Measurements from ENCODE around the gene GJD4. TPM values are rescaled to one million over a fixed set of nuclear protein-coding genes. Genes with fewer than 3 reads are reported as not detected.

The GJD4 gene
- total RNA-seq, 1 experiment from 2014 or later = not detected

DNA sequence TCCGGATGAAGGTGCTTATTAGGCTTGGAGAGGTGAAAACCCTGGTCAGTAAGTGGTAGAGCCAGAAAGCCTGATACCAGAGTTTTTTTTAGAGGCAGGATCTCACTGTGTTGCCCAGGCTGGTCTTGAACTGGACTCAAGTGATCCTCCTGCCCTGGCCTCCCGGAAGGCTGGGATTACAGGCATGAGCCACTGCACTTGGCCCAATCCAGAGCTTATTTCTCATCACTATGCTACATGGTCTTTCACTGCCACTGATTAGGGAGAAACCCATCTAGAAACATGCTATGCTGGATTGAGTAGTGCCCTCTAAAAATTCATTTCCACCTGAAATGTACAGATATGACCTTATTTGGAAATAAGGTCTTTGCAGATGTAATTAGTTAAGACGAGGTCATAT, 28.4 kb upstream of the GJD4 start:
- Histone ChIP-seq H3K4me3 (no peak overlapping the region), H3K27me3 (ENCODE audit: insufficient read depth, low read depth) (no peaks in the 10 kb centered on the region), H3K27ac (no peak overlapping the region), H2AFZ (no peak overlapping the region), H4K20me1 (ENCODE audit: insufficient read depth) (no peaks in the 10 kb centered on the region), H3K9me2 (ENCODE audit: insufficient read depth) (no peaks in the 10 kb centered on the region), H3F3A (ENCODE audit: insufficient read depth, low read depth) (no peaks in the 10 kb centered on the region), H3K36me3 (ENCODE audit: low read depth) (no peaks in the 10 kb centered on the region), H3K4me2 (no peak overlapping the region), H3K4me1 (replicated peaks; ENCODE audit: insufficient read depth) (no peaks in the 10 kb centered on the region), H3K79me2 (ENCODE audit: low read depth) (no peaks in the 10 kb centered on the region), H3K9me3 (ENCODE audit: insufficient read depth, low read depth) (no peaks in the 10 kb centered on the region)
- intact Hi-C loops (cut with micrococcal nuclease; ENCODE audit: unreplicated experiment) = no loop called here
- ChIA-PET POLR2A (ENCODE audit: unreplicated experiment) (no interaction called here), CTCF (no interaction called here)
- no peak for DNase-seq
- BruUV-seq (replicated peaks) = no TSS peak
- TF ChIP-seq EZH2 (IDR thresholded peaks at IDR 0.05; ENCODE audit: low read depth) = no peak
- TF ChIP-seq, protein P1, sequence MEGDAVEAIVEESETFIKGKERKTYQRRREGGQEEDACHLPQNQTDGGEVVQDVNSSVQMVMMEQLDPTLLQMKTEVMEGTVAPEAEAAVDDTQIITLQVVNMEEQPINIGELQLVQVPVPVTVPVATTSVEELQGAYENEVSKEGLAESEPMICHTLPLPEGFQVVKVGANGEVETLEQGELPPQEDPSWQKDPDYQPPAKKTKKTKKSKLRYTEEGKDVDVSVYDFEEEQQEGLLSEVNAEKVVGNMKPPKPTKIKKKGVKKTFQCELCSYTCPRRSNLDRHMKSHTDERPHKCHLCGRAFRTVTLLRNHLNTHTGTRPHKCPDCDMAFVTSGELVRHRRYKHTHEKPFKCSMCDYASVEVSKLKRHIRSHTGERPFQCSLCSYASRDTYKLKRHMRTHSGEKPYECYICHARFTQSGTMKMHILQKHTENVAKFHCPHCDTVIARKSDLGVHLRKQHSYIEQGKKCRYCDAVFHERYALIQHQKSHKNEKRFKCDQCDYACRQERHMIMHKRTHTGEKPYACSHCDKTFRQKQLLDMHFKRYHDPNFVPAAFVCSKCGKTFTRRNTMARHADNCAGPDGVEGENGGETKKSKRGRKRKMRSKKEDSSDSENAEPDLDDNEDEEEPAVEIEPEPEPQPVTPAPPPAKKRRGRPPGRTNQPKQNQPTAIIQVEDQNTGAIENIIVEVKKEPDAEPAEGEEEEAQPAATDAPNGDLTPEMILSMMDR (conservative IDR thresholded peaks at IDR 0.05) = no peak

DNA sequence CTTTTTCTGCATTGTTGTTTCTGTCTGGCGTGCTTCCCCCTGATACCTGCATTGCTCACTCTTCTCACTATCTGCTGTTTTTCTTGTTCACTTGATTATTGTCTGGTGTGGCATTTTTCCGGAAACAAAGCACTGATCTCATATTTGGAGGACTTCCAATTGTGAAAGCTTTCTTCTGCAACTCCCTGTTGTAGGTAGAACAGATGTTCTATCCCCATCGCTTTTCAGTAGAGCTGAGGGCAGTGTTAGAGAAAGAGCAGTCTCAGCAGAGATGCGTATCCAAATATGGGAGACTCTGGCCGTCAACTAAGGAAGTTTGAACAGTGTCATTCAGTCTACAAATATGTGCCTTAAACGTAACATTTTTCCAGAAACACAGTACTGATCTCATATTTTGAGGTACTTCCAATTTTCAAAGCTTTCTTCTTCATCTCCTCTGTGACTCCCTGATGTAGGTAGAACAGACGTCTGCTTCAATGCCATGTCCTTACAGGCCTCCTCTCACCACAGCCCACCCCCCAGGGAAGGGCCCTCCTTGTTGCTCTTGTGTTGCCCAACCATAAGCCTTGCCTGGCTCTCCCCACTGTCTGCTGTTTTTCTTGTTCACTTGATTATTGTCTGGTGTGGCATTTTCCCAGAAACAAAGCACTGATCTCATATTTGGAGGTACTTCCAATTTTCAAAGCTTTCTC, 27.1 kb upstream of the GJD4 start:
- Histone ChIP-seq H4K20me1 (ENCODE audit: insufficient read depth) (no peaks in the 10 kb centered on the region), H3K4me1 (replicated peaks; ENCODE audit: insufficient read depth) (no peaks in the 10 kb centered on the region), H3K36me3 (ENCODE audit: low read depth) (no peaks in the 10 kb centered on the region), H3K79me2 (ENCODE audit: low read depth) (no peaks in the 10 kb centered on the region), H2AFZ (no peak overlapping the region), H3K9me2 (ENCODE audit: insufficient read depth) (no peaks in the 10 kb centered on the region), H3K27ac (no peak overlapping the region), H3F3A (ENCODE audit: insufficient read depth, low read depth) (no peaks in the 10 kb centered on the region), H3K4me3 (no peak overlapping the region), H3K9me3 (ENCODE audit: insufficient read depth, low read depth) (no peaks in the 10 kb centered on the region), H3K27me3 (ENCODE audit: insufficient read depth, low read depth) (no peaks in the 10 kb centered on the region), H3K4me2 (no peak overlapping the region)
- TF ChIP-seq EZH2 (IDR thresholded peaks at IDR 0.05; ENCODE audit: low read depth) = no peak
- TF ChIP-seq, protein P1 (conservative IDR thresholded peaks at IDR 0.05) = no peak
- ChIA-PET POLR2A (ENCODE audit: unreplicated experiment) (no interaction called here), CTCF (no interaction called here)
- no TSS peak for BruUV-seq (replicated peaks)
- intact Hi-C loops (cut with micrococcal nuclease; ENCODE audit: unreplicated experiment) = no loop called here
- no peak for DNase-seq

DNA sequence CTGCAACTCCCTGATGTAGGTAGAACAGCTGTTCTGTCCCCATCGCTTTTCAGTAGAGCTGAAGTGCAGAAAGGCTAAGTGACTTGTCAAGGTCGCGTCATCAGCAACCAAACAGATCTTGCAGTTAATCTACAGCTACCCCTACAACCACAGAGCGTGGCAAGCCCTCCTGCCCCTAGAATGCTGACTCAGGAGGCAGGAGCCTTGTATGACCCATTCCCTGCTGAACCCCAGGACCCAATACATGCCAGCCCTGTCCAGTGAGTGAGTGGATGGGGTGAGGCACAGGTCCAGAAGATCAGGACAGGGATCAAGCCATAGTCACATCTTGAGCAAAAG, 26.6 kb upstream of the GJD4 start:
- DNase-seq = no peak
- no peaks in the 10 kb centered on the region for H4K20me1 ChIP-seq (ENCODE audit: insufficient read depth)
- H3K4me2 ChIP-seq = no peak overlapping the region
- no peaks in the 10 kb centered on the region for H3K9me3 ChIP-seq (ENCODE audit: insufficient read depth, low read depth)
- no peaks in the 10 kb centered on the region for H3F3A ChIP-seq (ENCODE audit: insufficient read depth, low read depth)
- H3K27ac ChIP-seq = no peak overlapping the region
- H3K4me3 ChIP-seq = no peak overlapping the region
- TF ChIP-seq, protein P1 (conservative IDR thresholded peaks at IDR 0.05) = no peak
- TF ChIP-seq EZH2 (IDR thresholded peaks at IDR 0.05; ENCODE audit: low read depth) = no peak
- no TSS peak for BruUV-seq (replicated peaks)
- H3K9me2 ChIP-seq (ENCODE audit: insufficient read depth) = no peaks in the 10 kb centered on the region
- H3K27me3 ChIP-seq (ENCODE audit: insufficient read depth, low read depth) = no peaks in the 10 kb centered on the region
- POLR2A ChIA-PET (ENCODE audit: unreplicated experiment) = no interaction called here
- H3K36me3 ChIP-seq (ENCODE audit: low read depth) = no peaks in the 10 kb centered on the region
- no peak overlapping the region for H2AFZ ChIP-seq
- no peaks in the 10 kb centered on the region for H3K4me1 ChIP-seq (replicated peaks; ENCODE audit: insufficient read depth)
- no peaks in the 10 kb centered on the region for H3K79me2 ChIP-seq (ENCODE audit: low read depth)
- CTCF ChIA-PET = no interaction called here
- intact Hi-C loops (cut with micrococcal nuclease; ENCODE audit: unreplicated experiment) = no loop called here

Measured in PC-9 (cell line).